HCT116 (cell line): ENCODE measurements around the gene WFDC13. TPM values are rescaled to one million over a fixed set of nuclear protein-coding genes. Genes with fewer than 3 reads are reported as not detected.
"Not testable (repeated sequence)": the region's sequence is repeated elsewhere in the genome, so short reads cannot be mapped to it uniquely, and the experiment has no call there.

Experiments used
- ATAC-seq: fragments of 200-7000 bp; cut with Tn5 transposase; 2 replicates; pipeline ENCODE4 v1.9.1; 2020; ENCODE audit warnings: mild to moderate bottlenecking, moderate library complexity
- BruUV-seq: library from RNA; stranded (reverse); fragments of 400-500 nt; replicated peaks from 2 replicates; lab custom pipeline; 2021; lab: Mats Ljungman, UMichigan
- CTCF ChIA-PET: fragments of 300-600 bp; sonication (Branson Sonifier 250); formaldehyde crosslinking; loops from one replicate; lab custom pipeline; 2021; ENCODE audit warnings: antibody characterized with exemption; lab: Charles Lee
- POLR2A ChIA-PET: fragments of 300-600, 350-600 bp; sonication (Branson Sonifier 250); formaldehyde crosslinking; loops from one replicate; lab custom pipeline; 2021; ENCODE audit warnings: antibody characterized with exemption; lab: Charles Lee
- RAD21 ChIA-PET, 2 experiments: fragments of 300-600 bp; sonication (Branson Sonifier 250); formaldehyde crosslinking; loops; one replicate each; lab custom pipeline; 2023; ENCODE audit warnings: low total read pairs in 2 of 2; ENCODE audit not compliant: uncharacterized antibody in 2 of 2, unreplicated experiment in 2 of 2, low non-redundant PET in 1 of 2; lab: Charles Lee
- DNase-seq: peaks from one replicate; pipeline ENCODE4 v3.0.0-alpha.2; 2010; ENCODE audit warnings: low read depth, low spot score
- H2AFZ ChIP-seq: fragments of 200-600 bp; shearing (Covaris generic), sonication (generic); 2 replicates; pipeline ENCODE4 v1.6.1; 2017; ENCODE audit warnings: low read depth, mixed run types, mixed read lengths, antibody characterized with exemption, low read length; ENCODE audit not compliant: poor library complexity, severe bottlenecking
- H3K27ac ChIP-seq: 2 replicates; pipeline ENCODE4 v1.5.1; 2012; ENCODE audit warnings: low read depth, low read length
- H3K27me3 ChIP-seq: fragments of 200-600 bp; sonication (generic); 2 replicates; pipeline ENCODE4 v1.6.1; 2016; ENCODE audit warnings: mixed run types, low read length, mixed read lengths; ENCODE audit not compliant: insufficient read depth
- H3K36me3 ChIP-seq, 2 experiments: fragments of 200-500 bp in 1 of 2; fragments of 200-600 bp in 1 of 2; sonication (Bioruptor generic) in 1 of 2; sonication (generic) in 1 of 2; 2 replicates each; pipeline versions ENCODE4 v1.5.1 to v1.6.1; 2014 to 2016; ENCODE audit warnings: low read length in 2 of 2, inconsistent platforms in 1 of 2, mixed read lengths in 1 of 2, mixed run types in 1 of 2; ENCODE audit not compliant: insufficient read depth in 2 of 2, control insufficient read depth in 1 of 2
- H3K4me1 ChIP-seq, 2 experiments: fragments of 200-600 bp in 1 of 2; sonication (generic) in 1 of 2; 2 replicates each; pipeline versions ENCODE4 v1.5.1 to v1.6.1; 2012 to 2017; ENCODE audit warnings: low read length in 2 of 2, inconsistent platforms in 1 of 2, mild to moderate bottlenecking in 1 of 2, mixed read lengths in 1 of 2, mixed run types in 1 of 2, moderate library complexity in 1 of 2; ENCODE audit not compliant: insufficient read depth in 2 of 2, control insufficient read depth in 1 of 2
- H3K4me2 ChIP-seq: fragments of 200-600 bp; sonication (generic); 2 replicates; pipeline ENCODE4 v1.6.1; 2017; ENCODE audit warnings: mixed run types, low read length, mixed read lengths
- H3K4me3 ChIP-seq, 2 experiments: fragments of 200-600 bp in 1 of 2; sonication (generic) in 1 of 2; replicated peaks in 1 of 2; 2 replicates each; pipeline ENCODE4 v1.5.1; 2011 to 2016; ENCODE audit warnings: low read length in 2 of 2, control low read depth in 1 of 2, low read depth in 1 of 2, mild to moderate bottlenecking in 1 of 2, mixed read lengths in 1 of 2, mixed run types in 1 of 2
- H3K79me2 ChIP-seq: fragments of 200-600 bp; sonication (generic); 2 replicates; pipeline ENCODE4 v1.6.1; 2017; ENCODE audit warnings: mild to moderate bottlenecking, mixed run types, low read length, moderate library complexity, mixed read lengths; ENCODE audit not compliant: insufficient read depth
- H3K9ac ChIP-seq: fragments of 200-600 bp; sonication (generic); 2 replicates; pipeline ENCODE4 v1.6.1; 2016; ENCODE audit warnings: low read length, mixed read lengths
- H3K9me2 ChIP-seq: fragments of 200-600 bp; sonication (generic), shearing (Covaris generic); 2 replicates; pipeline ENCODE4 v1.6.1; 2017; ENCODE audit warnings: mixed run types, mild to moderate bottlenecking, moderate library complexity; ENCODE audit not compliant: insufficient read depth
- H3K9me3 ChIP-seq, 2 experiments: fragments of 200-500 bp in 1 of 2; fragments of 200-600 bp in 1 of 2; sonication (Bioruptor generic) in 1 of 2; sonication (generic) in 1 of 2; 2 replicates each; pipeline ENCODE4 v1.6.1; 2014 to 2017; ENCODE audit warnings: low read length in 2 of 2, mixed read lengths in 2 of 2, inconsistent platforms in 1 of 2, low read depth in 1 of 2, mild to moderate bottlenecking in 1 of 2, mixed run types in 1 of 2, moderate library complexity in 1 of 2; ENCODE audit not compliant: control insufficient read depth in 1 of 2, insufficient read depth in 1 of 2
- H4K20me1 ChIP-seq: fragments of 200-600 bp; sonication (generic), shearing (Covaris generic); 2 replicates; pipeline ENCODE4 v1.6.1; 2017; ENCODE audit warnings: mixed run types, mild to moderate bottlenecking, moderate library complexity; ENCODE audit not compliant: insufficient read depth
- CEBPB ChIP-seq: IDR thresholded peaks from 2 replicates; pipeline ENCODE4 v1.6.1; 2012; ENCODE audit warnings: low read depth
- EZH2 ChIP-seq: fragments of 200-600 bp; sonication (generic); IDR thresholded peaks from 2 replicates; pipeline ENCODE4 v1.6.1; 2017; ENCODE audit warnings: antibody characterized with exemption, mixed run types
- FOSL1 ChIP-seq: IDR thresholded peaks from 2 replicates; pipeline ENCODE4 v1.6.1; 2012; ENCODE audit warnings: low read depth
- RAD21 ChIP-seq: IDR thresholded peaks from 2 replicates; pipeline ENCODE4 v1.6.1; 2012; ENCODE audit warnings: low read depth, mild to moderate bottlenecking
- SIN3A ChIP-seq: IDR thresholded peaks from 2 replicates; pipeline ENCODE4 v1.6.1; 2012; ENCODE audit warnings: low read depth
- ZNF274 ChIP-seq: fragments of 200-500 bp; sonication (Bioruptor generic); IDR thresholded peaks from 2 replicates; pipeline ENCODE4 v1.6.1; 2014; ENCODE audit warnings: mild to moderate bottlenecking, low read depth, low read length, inconsistent platforms
- intact Hi-C: fragments of 100-400 bp; cut with micrococcal nuclease; formaldehyde crosslinking; loops from 2 replicates; pipeline ENCODE4 v1.10.0; 2022
- total RNA-seq: library from RNA; stranded (reverse); gene quantifications from one replicate; pipeline ENCODE4 v1.2.1, GENCODE V29; 2021; ENCODE audit not compliant: unreplicated experiment
- TF ChIP-seq, protein P1 (sequence below): IDR thresholded peaks from 2 replicates; pipeline ENCODE4 v1.6.1; 2012
- TF ChIP-seq, protein P2 (sequence below), 3 experiments: fragments of 200-600 bp in 1 of 3; sonication (generic) in 1 of 3; IDR thresholded peaks in 2 of 3; conservative IDR thresholded peaks in 1 of 3; 2 replicates each; pipeline ENCODE4 v1.5.1; 2012 to 2017; ENCODE audit warnings: low read depth in 2 of 3, low read length in 2 of 3, antibody characterized with exemption in 1 of 3, borderline replicate concordance in 1 of 3, control low read depth in 1 of 3, mild to moderate bottlenecking in 1 of 3, mixed read lengths in 1 of 3, mixed run types in 1 of 3, moderate library complexity in 1 of 3; ENCODE audit not compliant: insufficient read depth in 1 of 3

WFDC13 gene
- total RNA-seq, 1 experiment from 2014 or later = not detected

DNA sequence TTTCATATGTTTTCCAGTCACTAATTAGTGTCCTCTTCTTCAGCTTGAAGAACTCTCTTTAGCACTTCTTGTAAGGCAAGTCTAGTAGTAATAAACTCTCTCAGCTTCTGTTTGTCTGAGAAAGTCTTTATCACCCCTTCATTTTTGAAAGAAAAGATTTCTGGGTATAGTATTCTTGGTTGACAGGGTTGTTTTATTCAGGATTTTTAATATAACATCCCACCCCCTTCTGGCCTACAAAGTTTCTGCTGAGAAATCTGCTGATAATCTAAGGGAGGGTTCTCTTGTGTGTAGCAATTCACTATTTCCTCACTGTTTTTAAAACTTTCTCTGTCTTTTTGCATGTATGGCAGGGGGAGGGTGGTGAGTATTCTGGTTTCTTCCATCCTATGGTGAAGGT lies 22.2 kb upstream of the WFDC13 start:
- ChIA-PET RAD21 (no interaction called here), POLR2A (no interaction called here), CTCF (no interaction called here)
- ATAC-seq (no peak), DNase-seq (no peak)
- H3K4me3 ChIP-seq = no peak overlapping the region
- peaks cover 0 to 3% of the 10 kb centered on the region in 2 experiments; a peak in 1 of 4 replicates for H3K9me3 ChIP-seq
- H3K4me2 ChIP-seq = no peak overlapping the region
- H3K79me2 ChIP-seq = no peaks in the 10 kb centered on the region
- BruUV-seq = no TSS peak
- H3K9ac ChIP-seq = no peak overlapping the region
- no peaks in the 10 kb centered on the region for H3K27me3 ChIP-seq
- intact Hi-C loops = no loop called here
- no peaks in the 10 kb centered on the region for H3K36me3 ChIP-seq
- no peak overlapping the region for H3K27ac ChIP-seq
- no peak overlapping the region for H2AFZ ChIP-seq
- H4K20me1 ChIP-seq = no peaks in the 10 kb centered on the region
- no peaks in the 10 kb centered on the region for H3K4me1 ChIP-seq
- H3K9me2 ChIP-seq = no peaks in the 10 kb centered on the region
- TF ChIP-seq FOSL1 = no peak
- TF ChIP-seq EZH2 = no peak
- TF ChIP-seq ZNF274 = no peak
- TF ChIP-seq CEBPB = no peak
- no peak for TF ChIP-seq SIN3A

DNA sequence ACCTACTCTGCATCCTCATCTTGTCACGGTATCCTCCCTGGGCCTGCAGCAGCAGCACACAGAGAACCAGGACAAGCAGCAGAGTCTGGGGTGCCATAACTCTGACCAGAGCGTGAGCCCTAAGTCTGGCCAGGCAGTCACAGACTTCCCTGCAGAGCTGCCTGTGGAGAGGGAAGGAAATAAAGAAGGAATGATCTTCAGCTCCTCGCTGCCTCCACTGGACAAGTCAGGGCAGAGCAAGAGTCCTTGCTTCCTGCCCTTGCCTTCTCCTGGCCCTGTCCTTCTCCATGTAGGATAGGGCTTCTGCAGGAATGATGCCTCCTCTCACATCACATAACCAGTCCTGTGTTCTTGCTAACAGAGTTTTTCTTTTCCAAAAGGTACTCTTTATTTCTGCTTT lies 15.9 kb upstream of the WFDC13 start:
- RAD21 ChIA-PET = no interaction called here
- H3K4me1 ChIP-seq = no peaks in the 10 kb centered on the region
- no peaks in the 10 kb centered on the region for H4K20me1 ChIP-seq
- ATAC-seq (peak; percentile 88), DNase-seq (no peak)
- TF ChIP-seq, protein P1, sequence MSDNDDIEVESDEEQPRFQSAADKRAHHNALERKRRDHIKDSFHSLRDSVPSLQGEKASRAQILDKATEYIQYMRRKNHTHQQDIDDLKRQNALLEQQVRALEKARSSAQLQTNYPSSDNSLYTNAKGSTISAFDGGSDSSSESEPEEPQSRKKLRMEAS = no peak
- TF ChIP-seq RAD21 = peak; percentile 9; the same call in 1 of the 2 replicates
- TF ChIP-seq, protein P2, sequence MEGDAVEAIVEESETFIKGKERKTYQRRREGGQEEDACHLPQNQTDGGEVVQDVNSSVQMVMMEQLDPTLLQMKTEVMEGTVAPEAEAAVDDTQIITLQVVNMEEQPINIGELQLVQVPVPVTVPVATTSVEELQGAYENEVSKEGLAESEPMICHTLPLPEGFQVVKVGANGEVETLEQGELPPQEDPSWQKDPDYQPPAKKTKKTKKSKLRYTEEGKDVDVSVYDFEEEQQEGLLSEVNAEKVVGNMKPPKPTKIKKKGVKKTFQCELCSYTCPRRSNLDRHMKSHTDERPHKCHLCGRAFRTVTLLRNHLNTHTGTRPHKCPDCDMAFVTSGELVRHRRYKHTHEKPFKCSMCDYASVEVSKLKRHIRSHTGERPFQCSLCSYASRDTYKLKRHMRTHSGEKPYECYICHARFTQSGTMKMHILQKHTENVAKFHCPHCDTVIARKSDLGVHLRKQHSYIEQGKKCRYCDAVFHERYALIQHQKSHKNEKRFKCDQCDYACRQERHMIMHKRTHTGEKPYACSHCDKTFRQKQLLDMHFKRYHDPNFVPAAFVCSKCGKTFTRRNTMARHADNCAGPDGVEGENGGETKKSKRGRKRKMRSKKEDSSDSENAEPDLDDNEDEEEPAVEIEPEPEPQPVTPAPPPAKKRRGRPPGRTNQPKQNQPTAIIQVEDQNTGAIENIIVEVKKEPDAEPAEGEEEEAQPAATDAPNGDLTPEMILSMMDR (IDR thresholded peaks at IDR 0.05 in 2 of 3, conservative IDR thresholded peaks at IDR 0.05 in 1 of 3; ENCODE audit: borderline replicate concordance in 1 of 3, insufficient read depth in 1 of 3, low read depth in 2 of 3, low read length in 2 of 3) = peak in 1 of 3 experiments; percentile 10; a peak in 1 of 6 replicates
- BruUV-seq = no TSS peak
- intact Hi-C loops = no loop called here
- CTCF ChIA-PET = interaction anchor here (1.5 kb wide), 1 partner anchor 9 kb away, joined by 3 read pairs; no protein-coding TSS in a partner anchor
- no peaks in the 10 kb centered on the region for H3K9me3 ChIP-seq
- no peaks in the 10 kb centered on the region for H3K79me2 ChIP-seq
- POLR2A ChIA-PET = no interaction called here
- no peaks in the 10 kb centered on the region for H3K27me3 ChIP-seq
- H3K9ac ChIP-seq = no peak overlapping the region
- H2AFZ ChIP-seq = no peak overlapping the region
- H3K27ac ChIP-seq = no peak overlapping the region
- H3K9me2 ChIP-seq = no peaks in the 10 kb centered on the region
- no peaks in the 10 kb centered on the region for H3K36me3 ChIP-seq
- H3K4me3 ChIP-seq = no peak overlapping the region
- no peak overlapping the region for H3K4me2 ChIP-seq

DNA sequence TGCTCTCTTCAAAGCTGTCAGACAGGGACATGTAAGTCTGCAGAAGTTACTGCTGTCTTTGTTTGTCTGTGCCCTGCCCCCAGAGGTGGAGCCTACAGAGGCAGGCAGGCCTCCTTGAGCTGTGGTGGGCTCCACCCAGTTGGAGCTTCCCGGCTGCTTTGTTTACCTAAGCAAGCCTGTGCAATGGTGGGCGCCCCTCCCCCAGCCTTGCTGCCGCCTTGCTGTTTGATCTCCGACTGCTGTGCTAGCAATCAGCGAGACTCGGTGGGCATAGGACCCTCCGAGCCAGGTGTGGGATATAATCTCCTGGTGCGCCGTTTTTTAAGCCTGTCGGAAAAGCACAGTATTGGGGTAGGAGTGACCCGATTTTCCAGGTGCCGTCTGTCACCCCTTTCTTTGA lies 8.5 kb upstream of the WFDC13 start:
- H3K9me2 ChIP-seq, H3K4me3 ChIP-seq, H4K20me1 ChIP-seq, H3K9ac ChIP-seq, H3K9me3 ChIP-seq, H3K27me3 ChIP-seq, intact Hi-C loops, DNase-seq, BruUV-seq, CTCF ChIA-PET, RAD21 ChIA-PET, H2AFZ ChIP-seq, POLR2A ChIA-PET, H3K27ac ChIP-seq, H3K36me3 ChIP-seq, H3K4me2 ChIP-seq, H3K4me1 ChIP-seq, ATAC-seq, H3K79me2 ChIP-seq: not testable (repeated sequence)
